ENCODE measurements around the gene SLC35D2.

The SLC35D2 gene

GRCh38 chr9:96343515-96344360, 39.8 kb downstream of the SLC35D2 start:
- in situ Hi-C loops (cut with HindIII; ENCODE audit: low pct_ligation_motif_present, low sequenced_read_pairs), result no loop called here
- DNase-seq, result no peak
- no peaks in the 10 kb centered on the region for H3K27me3 ChIP-seq (replicated peaks)
- TF ChIP-seq, protein P1, sequence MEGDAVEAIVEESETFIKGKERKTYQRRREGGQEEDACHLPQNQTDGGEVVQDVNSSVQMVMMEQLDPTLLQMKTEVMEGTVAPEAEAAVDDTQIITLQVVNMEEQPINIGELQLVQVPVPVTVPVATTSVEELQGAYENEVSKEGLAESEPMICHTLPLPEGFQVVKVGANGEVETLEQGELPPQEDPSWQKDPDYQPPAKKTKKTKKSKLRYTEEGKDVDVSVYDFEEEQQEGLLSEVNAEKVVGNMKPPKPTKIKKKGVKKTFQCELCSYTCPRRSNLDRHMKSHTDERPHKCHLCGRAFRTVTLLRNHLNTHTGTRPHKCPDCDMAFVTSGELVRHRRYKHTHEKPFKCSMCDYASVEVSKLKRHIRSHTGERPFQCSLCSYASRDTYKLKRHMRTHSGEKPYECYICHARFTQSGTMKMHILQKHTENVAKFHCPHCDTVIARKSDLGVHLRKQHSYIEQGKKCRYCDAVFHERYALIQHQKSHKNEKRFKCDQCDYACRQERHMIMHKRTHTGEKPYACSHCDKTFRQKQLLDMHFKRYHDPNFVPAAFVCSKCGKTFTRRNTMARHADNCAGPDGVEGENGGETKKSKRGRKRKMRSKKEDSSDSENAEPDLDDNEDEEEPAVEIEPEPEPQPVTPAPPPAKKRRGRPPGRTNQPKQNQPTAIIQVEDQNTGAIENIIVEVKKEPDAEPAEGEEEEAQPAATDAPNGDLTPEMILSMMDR (IDR thresholded peaks at IDR 0.05; ENCODE audit: low read depth, low read length, missing control alignments), result no peak
- H3K4me3 ChIP-seq (ENCODE audit: low read depth, low read length), result no peak overlapping the region
- peak overlapping the region; percentile 34 for H3K27ac ChIP-seq
- peaks cover 2% of the 10 kb centered on the region for H3K36me3 ChIP-seq (replicated peaks)

GRCh38 chr9:96342571-96343245, 40.8 kb downstream of the SLC35D2 start:
- TF ChIP-seq, protein P1 (IDR thresholded peaks at IDR 0.05; ENCODE audit: low read depth, low read length, missing control alignments), result no peak
- no peaks in the 10 kb centered on the region for H3K27me3 ChIP-seq (replicated peaks)
- peaks cover 2% of the 10 kb centered on the region for H3K36me3 ChIP-seq (replicated peaks)
- no peak overlapping the region for H3K4me3 ChIP-seq (ENCODE audit: low read depth, low read length)
- H3K27ac ChIP-seq, result no peak overlapping the region
- DNase-seq, result no peak
- in situ Hi-C loops (cut with HindIII; ENCODE audit: low pct_ligation_motif_present, low sequenced_read_pairs), result no loop called here

GRCh38 chr9:96340707-96341106, 42.8 kb downstream of the SLC35D2 start:
- in situ Hi-C loops (cut with HindIII; ENCODE audit: low pct_ligation_motif_present, low sequenced_read_pairs), result no loop called here
- Histone ChIP-seq H3K27ac (no peak overlapping the region), H3K27me3 (replicated peaks) (no peaks in the 10 kb centered on the region), H3K36me3 (replicated peaks) (peaks cover 2% of the 10 kb centered on the region), H3K4me3 (ENCODE audit: low read depth, low read length) (no peak overlapping the region)
- TF ChIP-seq, protein P1 (IDR thresholded peaks at IDR 0.05; ENCODE audit: low read depth, low read length, missing control alignments), result no peak
- DNase-seq, result no peak

- no peak for DNase-seq
- TF ChIP-seq, protein P1 (IDR thresholded peaks at IDR 0.05; ENCODE audit: low read depth, low read length, missing control alignments), result no peak
- in situ Hi-C loops (cut with HindIII; ENCODE audit: low pct_ligation_motif_present, low sequenced_read_pairs), result no loop called here
- Histone ChIP-seq H3K36me3 (replicated peaks) (peaks cover 2% of the 10 kb centered on the region), H3K4me3 (ENCODE audit: low read depth, low read length) (no peak overlapping the region), H3K27ac (no peak overlapping the region), H3K27me3 (replicated peaks) (no peaks in the 10 kb centered on the region)
These were observed 45.2 kb downstream of the SLC35D2 start for GRCh38 chr9:96338299-96338698.

DNA sequence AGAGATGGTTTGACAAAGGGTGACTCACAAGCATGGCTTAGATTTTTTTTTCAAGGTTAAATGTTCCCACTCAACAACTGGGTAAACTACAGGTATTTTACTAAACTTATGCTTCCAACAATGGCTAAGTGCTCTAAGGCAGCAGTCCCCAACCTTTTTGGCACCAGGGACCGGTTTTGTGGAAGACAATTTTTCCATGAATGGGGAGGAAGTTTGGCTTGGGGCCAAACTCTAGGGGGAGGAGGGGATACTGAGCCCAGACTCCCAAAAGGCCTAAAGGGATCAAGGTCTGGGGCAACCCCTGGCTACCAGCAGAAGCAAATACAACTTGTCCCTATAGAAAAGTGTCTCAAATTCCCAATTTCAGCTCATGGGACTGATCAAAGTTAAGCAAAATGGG, 49.6 kb downstream of the SLC35D2 start:
- TF ChIP-seq, protein P1 (IDR thresholded peaks at IDR 0.05; ENCODE audit: low read depth, low read length, missing control alignments), result no peak
- Histone ChIP-seq H3K4me3 (ENCODE audit: low read depth, low read length) (no peak overlapping the region), H3K27me3 (replicated peaks) (no peaks in the 10 kb centered on the region), H3K36me3 (replicated peaks) (no peaks in the 10 kb centered on the region), H3K27ac (no peak overlapping the region)
- in situ Hi-C loops (cut with HindIII; ENCODE audit: low pct_ligation_motif_present, low sequenced_read_pairs), result no loop called here
- DNase-seq, result no peak

Measured in brain microvascular endothelial cell (primary cell).